Retinal pigment epithelial cell (primary cell): ENCODE data around the gene ACOT11.

Experiments used
- DNase-seq: peaks from one replicate; pipeline ENCODE4 v3.0.0-alpha.2; 2010; ENCODE audit warnings: low read depth
- H3K4me3 ChIP-seq: 2 replicates; pipeline ENCODE4 v1.5.1; 2011; ENCODE audit warnings: mild to moderate bottlenecking, low read length, control low read depth, moderate library complexity
- CTCF ChIP-seq: conservative IDR thresholded peaks from 2 replicates; pipeline ENCODE4 v1.5.1; 2011; ENCODE audit warnings: low read depth, low read length, control low read depth, inconsistent platforms

The ACOT11 gene

GRCh38 chr1:54588377-54588776 lies 40.3 kb downstream of the ACOT11 start:
- H3K4me3 ChIP-seq, result no peak overlapping the region
- TF ChIP-seq CTCF, result no peak
- DNase-seq, result no peak

- TF ChIP-seq CTCF, result no peak
- H3K4me3 ChIP-seq, result no peak overlapping the region
- DNase-seq, result no peak
Observed at GRCh38 chr1:54591127-54591756, 43.2 kb downstream of the ACOT11 start.

- no peak for TF ChIP-seq CTCF
- H3K4me3 ChIP-seq, result no peak overlapping the region
- no peak for DNase-seq
Observed at GRCh38 chr1:54593571-54594160, 45.6 kb downstream of the ACOT11 start.

- no peak for DNase-seq
- H3K4me3 ChIP-seq, result no peak overlapping the region
- TF ChIP-seq CTCF, result no peak
Observed at GRCh38 chr1:54594463-54594862, 46.4 kb downstream of the ACOT11 start.

- DNase-seq, result no peak
Observed at GRCh38 chr1:54595956-54596498, 48.0 kb downstream of the ACOT11 start.

GRCh38 chr1:54596756-54597155 lies 48.7 kb downstream of the ACOT11 start:
- H3K4me3 ChIP-seq, result no peak overlapping the region
- TF ChIP-seq CTCF, result no peak
- DNase-seq, result no peak

More at GRCh38 chr1:54595956-54596498, 48.0 kb downstream of the ACOT11 start:
- no peak overlapping the region for H3K4me3 ChIP-seq
- no peak for TF ChIP-seq CTCF
